Tibial nerve (tissue), 4 donors: ENCODE data around the gene CLDN12. TPM values are rescaled to one million over a fixed set of nuclear protein-coding genes. Genes with fewer than 3 reads are reported as not detected.
A peak's percentile ranks its signal among the peaks of the same experiment; 100 is the strongest.

Experiments used
- DNase-seq, 2 donors: peaks; one replicate each; pipeline ENCODE4 v3.0.0-alpha.2; 2019; ENCODE audit warnings: low spot score in 2 of 2
- H3K27ac ChIP-seq, 4 donors: fragments of 200-600 bp; sonication (generic) in 3 of 4; one replicate each; pipeline ENCODE4 v1.5.1; 2017 to 2019; ENCODE audit warnings: mild to moderate bottlenecking in 1 of 4
- H3K27me3 ChIP-seq, 2 donors: fragments of 200-600 bp; sonication (generic) in 1 of 2; one replicate each; pipeline versions ENCODE4 v1.5.1 to v1.6.0; 2017 to 2019
- H3K36me3 ChIP-seq, 3 donors: fragments of 200-600 bp; sonication (generic); one replicate each; pipeline ENCODE4 v1.5.1; 2018 to 2019
- H3K4me1 ChIP-seq, 4 donors: fragments of 200-600 bp; sonication (generic) in 3 of 4; one replicate each; pipeline ENCODE4 v1.5.1; 2017 to 2019
- H3K4me3 ChIP-seq, 4 donors: fragments of 200-600 bp; sonication (generic) in 3 of 4; one replicate each; pipeline ENCODE4 v1.5.1; 2017 to 2019; ENCODE audit warnings: mild to moderate bottlenecking in 1 of 4, moderate library complexity in 1 of 4
- H3K9me3 ChIP-seq, 4 donors: fragments of 200-600 bp; sonication (generic) in 3 of 4; one replicate each; pipeline ENCODE4 v1.5.1; 2017 to 2019
- CTCF ChIP-seq, 5 experiments: fragments of 200-600 bp in 3 of 5; fragments of 450-650 bp in 2 of 5; sonication (generic) in 3 of 5; IDR thresholded peaks; one replicate each; pipeline ENCODE4 v1.5.1; 2016 to 2019; ENCODE audit warnings: antibody characterized with exemption in 5 of 5, mild to moderate bottlenecking in 3 of 5, moderate library complexity in 2 of 5
- EP300 ChIP-seq, 2 donors: sonication (generic); formaldehyde crosslinking; IDR thresholded peaks; one replicate each; pipeline ENCODE4 v1.6.1; 2017; ENCODE audit warnings: antibody characterized with exemption in 2 of 2, mild to moderate bottlenecking in 1 of 2
- POLR2A ChIP-seq, 2 donors: fragments of 450-650 bp; IDR thresholded peaks; one replicate each; pipeline ENCODE4 v1.6.1; 2017; ENCODE audit warnings: antibody characterized with exemption in 2 of 2, mild to moderate bottlenecking in 2 of 2, moderate library complexity in 2 of 2
- WGBS, 2 donors: methylation state at CpG; one replicate each; pipeline ENCODE4 v1.1.5; 2018; 5-methylcytosine and 5-hydroxymethylcytosine counted together
- total RNA-seq, 4 donors: library from RNA; depleted of rRNA; stranded (reverse); fragments of >200 nt; gene quantifications; one replicate each; pipeline ENCODE4 v1.1.0, GENCODE V29; 2016

Gene CLDN12
- total RNA-seq, 4 donors from 2014 or later = 14.1 to 24.3 (median 15.9) TPM

GRCh38 chr7:90446137-90446899, 43.1 kb downstream of the CLDN12 start:
- 60 to 63% methylated on average over 4 of the region's 4 CpGs for WGBS, 2 donors
- Histone ChIP-seq H3K4me1 (no peaks in the 10 kb centered on the region), H3K27me3 (no peaks in the 10 kb centered on the region), H3K36me3 (no peaks in the 10 kb centered on the region), H3K9me3 (no peaks in the 10 kb centered on the region), H3K4me3 (no peak overlapping the region), H3K27ac (no peak overlapping the region)
- DNase-seq = no peak
- TF ChIP-seq POLR2A (IDR thresholded peaks at IDR 0.05) (no peak), EP300 (IDR thresholded peaks at IDR 0.05) (no peak), CTCF (IDR thresholded peaks at IDR 0.05) (no peak)

DNA sequence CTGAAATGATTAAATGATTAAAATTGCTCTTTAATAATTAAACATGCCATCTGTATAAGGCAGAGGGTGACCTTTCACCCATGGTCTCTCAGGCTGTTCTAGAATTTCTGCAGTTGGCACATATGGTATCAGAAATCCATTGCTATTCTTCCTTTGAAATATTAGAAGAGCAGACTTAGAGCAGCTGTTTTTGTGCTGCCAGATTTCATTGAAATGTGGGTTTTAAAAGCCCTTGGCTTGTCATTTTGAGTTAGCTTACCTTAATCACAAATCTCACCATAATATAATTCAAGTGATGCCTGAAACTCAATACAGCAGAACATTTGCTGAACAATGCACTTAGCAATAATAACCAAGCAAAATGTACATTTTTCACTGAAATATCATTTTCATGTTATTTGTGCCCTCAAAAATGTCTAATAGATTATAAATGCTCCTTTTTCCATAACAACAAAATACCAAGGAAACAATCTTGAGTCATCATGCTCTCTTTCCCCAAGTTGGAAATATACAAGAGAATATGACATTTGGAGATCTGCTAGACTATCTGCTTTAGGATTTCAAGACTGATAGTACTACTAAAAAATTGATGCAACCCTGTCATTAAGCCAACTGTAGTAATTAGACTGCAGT, 50.1 kb downstream of the CLDN12 start:
- TF ChIP-seq EP300 (IDR thresholded peaks at IDR 0.05) (no peak), CTCF (IDR thresholded peaks at IDR 0.05) (no peak), POLR2A (IDR thresholded peaks at IDR 0.05) (no peak)
- no peaks in the 10 kb centered on the region for H3K27me3 ChIP-seq

GRCh38 chr7:90453931-90454330, 50.7 kb downstream of the CLDN12 start:
- Histone ChIP-seq H3K4me1 (peaks cover 0 to 8% (median 0%) of the 10 kb centered on the region in 4 donors), H3K27me3 (no peaks in the 10 kb centered on the region), H3K27ac (no peak overlapping the region), H3K9me3 (no peaks in the 10 kb centered on the region), H3K4me3 (no peak overlapping the region), H3K36me3 (no peaks in the 10 kb centered on the region)
- no peak for DNase-seq
- 78 to 83% methylated on average over 1 of the region's 1 CpG for WGBS, 2 donors
- TF ChIP-seq CTCF (IDR thresholded peaks at IDR 0.05) = no peak
- TF ChIP-seq EP300 (IDR thresholded peaks at IDR 0.05) = no peak
- no peak for TF ChIP-seq POLR2A (IDR thresholded peaks at IDR 0.05)

More for the DNA sequence above, 50.1 kb downstream of the CLDN12 start:
- H3K9me3 ChIP-seq = no peaks in the 10 kb centered on the region
- no peak overlapping the region for H3K27ac ChIP-seq
- H3K4me1 ChIP-seq = peaks cover 0 to 8% (median 0%) of the 10 kb centered on the region in 4 donors
- DNase-seq = no peak
- H3K4me3 ChIP-seq = no peak overlapping the region
- no peaks in the 10 kb centered on the region for H3K36me3 ChIP-seq

- Histone ChIP-seq H3K27ac (no peak overlapping the region), H3K4me1 (peaks cover 0 to 8% (median 0%) of the 10 kb centered on the region in 4 donors), H3K9me3 (no peaks in the 10 kb centered on the region), H3K36me3 (no peaks in the 10 kb centered on the region), H3K27me3 (no peaks in the 10 kb centered on the region), H3K4me3 (peak overlapping the region in 1 of 4 donors; percentile 24)
- 21 to 24% methylated on average over 6 of the region's 6 CpGs for WGBS, 2 donors
- TF ChIP-seq CTCF (IDR thresholded peaks at IDR 0.05) (peak; percentile 58 to 66 (median 64)), EP300 (IDR thresholded peaks at IDR 0.05) (no peak), POLR2A (IDR thresholded peaks at IDR 0.05) (no peak)
- peak in 1 of 2 donors; percentile 69 for DNase-seq
Measured at GRCh38 chr7:90455163-90456030, 52.1 kb downstream of the CLDN12 start.
